MG63 (cell line): Measurements from ENCODE around the gene PHAX. TPM values are rescaled to one million over a fixed set of nuclear protein-coding genes. Genes with fewer than 3 reads are reported as not detected.
"Not testable (repeated sequence)": the region's sequence is repeated elsewhere in the genome, so short reads cannot be mapped to it uniquely, and the experiment has no call there.

Experiments used
- DNase-seq: peaks from one replicate; pipeline ENCODE4 v3.0.0-alpha.2; 2020
- H3K27me3 ChIP-seq: fragments of 250-450 bp; sonication (Bioruptor Pico); 2 replicates; pipeline ENCODE4 v1.5.1; 2020; ENCODE audit warnings: mild to moderate bottlenecking, moderate library complexity
- H3K36me3 ChIP-seq: fragments of 250-450 bp; sonication (Bioruptor Pico); 2 replicates; pipeline ENCODE4 v1.5.1; 2020; ENCODE audit warnings: mild to moderate bottlenecking, moderate library complexity
- H3K4me3 ChIP-seq: fragments of 250-450 bp; sonication (Bioruptor Pico); 2 replicates; pipeline ENCODE4 v1.5.1; 2020; ENCODE audit warnings: mild to moderate bottlenecking, moderate library complexity
- H3K9me3 ChIP-seq: fragments of 250-450 bp; sonication (Bioruptor Pico); 2 replicates; pipeline ENCODE4 v1.5.1; 2020; ENCODE audit warnings: mild to moderate bottlenecking, moderate library complexity
- total RNA-seq: library from RNA; depleted of rRNA; stranded (reverse); fragments of >200 nt; shearing (Covaris generic); gene quantifications from 2 replicates; pipeline ENCODE4 v1.2.3, GENCODE V29; 2014; ENCODE audit warnings: low replicate concordance; rRNA removed

PHAX gene, protein sequence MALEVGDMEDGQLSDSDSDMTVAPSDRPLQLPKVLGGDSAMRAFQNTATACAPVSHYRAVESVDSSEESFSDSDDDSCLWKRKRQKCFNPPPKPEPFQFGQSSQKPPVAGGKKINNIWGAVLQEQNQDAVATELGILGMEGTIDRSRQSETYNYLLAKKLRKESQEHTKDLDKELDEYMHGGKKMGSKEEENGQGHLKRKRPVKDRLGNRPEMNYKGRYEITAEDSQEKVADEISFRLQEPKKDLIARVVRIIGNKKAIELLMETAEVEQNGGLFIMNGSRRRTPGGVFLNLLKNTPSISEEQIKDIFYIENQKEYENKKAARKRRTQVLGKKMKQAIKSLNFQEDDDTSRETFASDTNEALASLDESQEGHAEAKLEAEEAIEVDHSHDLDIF
- 65.1 and 90.6 TPM in 2 replicates for total RNA-seq

GRCh38 chr5:126600631-126601511 is at the start of gene PHAX:
PHAX (plus strand) TSS chr5:126600947; CDS start chr5:126600963, 16 bp downstream.
- H3K9me3 ChIP-seq = no peaks in the 10 kb centered on the region
- H3K36me3 ChIP-seq = peaks cover 31% of the 10 kb centered on the region
- no peaks in the 10 kb centered on the region for H3K27me3 ChIP-seq
- peak within 1 kb of the TSS; percentile 95 for H3K4me3 ChIP-seq
- DNase-seq = peak; percentile 88

- H3K27me3 ChIP-seq = no peaks in the 10 kb centered on the region
- H3K9me3 ChIP-seq = no peaks in the 10 kb centered on the region
- peak; percentile 15 for DNase-seq
- H3K4me3 ChIP-seq = no peak overlapping the region
- H3K36me3 ChIP-seq = peaks cover 69% of the 10 kb centered on the region
These were observed 48.1 kb upstream of the PHAX start for GRCh38 chr5:126552614-126553013.

DNA sequence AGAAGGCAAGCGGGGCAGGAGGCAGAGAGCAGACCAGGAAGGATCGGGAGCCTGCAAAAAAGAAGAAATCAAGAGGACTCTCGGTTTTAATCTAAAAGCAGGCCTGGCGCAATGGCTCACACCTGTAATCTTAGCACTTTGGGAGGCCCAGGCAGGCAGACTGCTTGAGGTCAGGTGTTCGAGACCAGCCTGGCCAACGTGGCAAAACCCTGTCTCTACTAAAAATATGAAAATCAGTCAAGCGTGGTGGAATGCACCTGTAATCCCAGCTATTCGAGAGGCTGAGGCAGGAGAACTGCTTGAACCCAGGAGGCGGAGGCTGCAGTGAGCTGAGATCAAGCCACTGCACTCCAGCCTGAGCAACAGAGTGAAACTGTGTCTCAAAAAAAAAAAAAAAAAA is 45.6 kb upstream of the PHAX start:
- not testable (repeated sequence) for H3K27me3 ChIP-seq, DNase-seq, H3K9me3 ChIP-seq, H3K4me3 ChIP-seq
- peaks cover 69% of the 10 kb centered on the region for H3K36me3 ChIP-seq

DNA sequence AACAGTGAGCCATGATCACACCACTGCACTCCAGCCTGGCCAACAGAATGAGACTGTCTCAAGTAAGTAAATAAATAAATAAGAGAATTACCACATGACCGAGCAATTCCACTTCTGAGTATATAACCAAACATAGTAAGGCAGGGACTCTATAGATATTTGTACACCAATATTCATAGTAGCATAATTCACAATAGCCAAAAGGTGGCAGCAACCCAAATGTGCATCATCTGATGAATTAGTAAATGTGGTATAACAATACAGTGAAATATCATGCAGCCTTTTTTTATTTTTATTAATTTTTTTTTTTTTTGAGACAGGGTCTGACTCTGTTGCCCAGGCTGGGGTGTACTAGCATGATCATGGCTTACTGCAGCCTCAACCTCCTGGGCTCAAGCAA is 38.8 kb upstream of the PHAX start:
- H3K36me3 ChIP-seq = peaks cover 57% of the 10 kb centered on the region
- DNase-seq = peak; percentile 9

DNA sequence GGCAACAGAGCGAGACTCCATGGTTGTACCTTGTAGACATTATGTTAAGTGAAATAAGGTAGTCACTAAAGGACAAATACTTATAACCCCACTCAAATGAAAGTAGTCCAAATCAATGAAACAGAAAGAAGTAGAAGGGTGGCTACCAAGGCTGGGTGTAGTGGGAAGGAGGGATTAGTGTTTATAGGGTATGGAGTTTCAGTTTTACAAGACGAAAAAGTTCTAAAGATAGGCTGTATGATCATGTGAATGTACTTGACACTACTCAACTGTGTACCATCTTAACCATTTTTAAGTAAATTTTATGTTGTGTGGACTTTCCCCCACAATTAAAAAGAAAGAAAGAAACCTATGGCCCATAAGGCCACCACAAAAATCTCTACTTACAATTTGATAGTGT is 37.9 kb upstream of the PHAX start:
- no peak overlapping the region for H3K4me3 ChIP-seq

More for the DNA sequence above, 38.8 kb upstream of the PHAX start:
- Histone ChIP-seq H3K4me3 (no peak overlapping the region), H3K27me3 (no peaks in the 10 kb centered on the region), H3K9me3 (no peaks in the 10 kb centered on the region)

GRCh38 chr5:126568206-126568755 is 32.5 kb upstream of the PHAX start:
- Histone ChIP-seq H3K36me3 (peaks cover 68% of the 10 kb centered on the region), H3K9me3 (no peaks in the 10 kb centered on the region), H3K27me3 (no peaks in the 10 kb centered on the region), H3K4me3 (no peak overlapping the region)
- no peak for DNase-seq

More for the DNA sequence above, 37.9 kb upstream of the PHAX start:
- Histone ChIP-seq H3K27me3 (no peaks in the 10 kb centered on the region), H3K36me3 (peaks cover 55% of the 10 kb centered on the region), H3K9me3 (no peaks in the 10 kb centered on the region)
- no peak for DNase-seq

GRCh38 chr5:126575644-126576043 is 25.1 kb upstream of the PHAX start:
- no peaks in the 10 kb centered on the region for H3K9me3 ChIP-seq
- no peak for DNase-seq
- H3K4me3 ChIP-seq = no peak overlapping the region
- H3K36me3 ChIP-seq = peaks cover 86% of the 10 kb centered on the region
- no peaks in the 10 kb centered on the region for H3K27me3 ChIP-seq

- no peaks in the 10 kb centered on the region for H3K27me3 ChIP-seq
- no peak for DNase-seq
- peaks cover 93% of the 10 kb centered on the region for H3K36me3 ChIP-seq
- H3K9me3 ChIP-seq = no peaks in the 10 kb centered on the region
- H3K4me3 ChIP-seq = no peak overlapping the region
These were observed 23.8 kb upstream of the PHAX start for GRCh38 chr5:126576974-126577373.

DNA sequence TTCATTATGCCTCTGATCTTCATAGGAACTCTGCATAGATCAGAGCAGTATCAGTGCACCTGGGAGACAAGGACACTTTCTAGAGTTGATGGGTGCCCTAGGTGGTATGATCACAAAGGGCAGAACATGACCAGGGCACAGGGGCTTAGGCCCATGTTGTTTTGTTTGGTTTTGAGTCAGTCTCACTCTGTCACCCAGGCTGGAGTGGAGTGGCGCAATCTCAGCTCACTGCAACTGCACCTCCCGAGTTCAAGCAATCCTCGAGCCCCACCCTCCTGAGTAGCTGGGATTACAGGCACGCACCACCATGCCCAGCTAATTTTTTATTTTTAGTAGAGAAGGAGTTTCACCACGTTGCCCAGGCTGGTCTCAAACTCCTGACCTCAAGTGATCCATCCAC is 23.3 kb upstream of the PHAX start:
- DNase-seq = no peak
- Histone ChIP-seq H3K4me3 (no peak overlapping the region), H3K36me3 (peaks cover 93% of the 10 kb centered on the region), H3K27me3 (no peaks in the 10 kb centered on the region), H3K9me3 (0 out of 2 replicates have a peak, but pooled peaks cover 2% of the 10 kb centered on the region)

DNA sequence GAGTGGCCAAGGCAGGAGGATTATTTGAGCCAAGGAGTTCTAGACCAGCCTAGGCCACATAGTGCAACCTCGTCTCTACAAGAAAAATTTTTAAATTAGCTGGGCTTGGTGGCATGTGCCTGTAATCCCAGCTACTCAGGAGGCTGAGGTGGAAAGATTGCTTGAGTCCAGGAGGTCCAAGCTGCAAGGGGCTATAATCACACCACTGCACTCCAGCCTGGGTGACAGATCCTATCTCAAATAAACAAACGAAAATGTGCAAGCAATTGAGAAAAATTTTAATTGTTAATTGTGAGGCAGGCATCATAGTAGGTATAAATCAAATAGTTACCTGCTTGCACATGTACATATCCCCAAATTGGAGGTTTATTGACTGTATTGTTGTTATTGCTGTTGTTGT is 21.0 kb upstream of the PHAX start:
- H3K36me3 ChIP-seq = peaks cover 91% of the 10 kb centered on the region
- H3K27me3 ChIP-seq = no peaks in the 10 kb centered on the region
- 0 out of 2 replicates have a peak, but pooled peaks cover 2% of the 10 kb centered on the region for H3K9me3 ChIP-seq
- H3K4me3 ChIP-seq = no peak overlapping the region
- DNase-seq = no peak

GRCh38 chr5:126583761-126584160 is 17.0 kb upstream of the PHAX start:
- H3K27me3 ChIP-seq = no peaks in the 10 kb centered on the region
- H3K9me3 ChIP-seq = 0 out of 2 replicates have a peak, but pooled peaks cover 2% of the 10 kb centered on the region
- peaks cover 81% of the 10 kb centered on the region for H3K36me3 ChIP-seq
- no peak for DNase-seq
- no peak overlapping the region for H3K4me3 ChIP-seq

- Histone ChIP-seq H3K4me3 (no peak overlapping the region), H3K9me3 (no peaks in the 10 kb centered on the region), H3K36me3 (peaks cover 65% of the 10 kb centered on the region), H3K27me3 (no peaks in the 10 kb centered on the region)
- no peak for DNase-seq
These were observed 13.0 kb upstream of the PHAX start for GRCh38 chr5:126587551-126588390.

- DNase-seq = no peak
- Histone ChIP-seq H3K27me3 (no peaks in the 10 kb centered on the region), H3K36me3 (peaks cover 56% of the 10 kb centered on the region), H3K9me3 (no peaks in the 10 kb centered on the region), H3K4me3 (no peak overlapping the region)
These were observed 11.0 kb upstream of the PHAX start for GRCh38 chr5:126589536-126590297.

GRCh38 chr5:126591549-126591948 is 9.2 kb upstream of the PHAX start:
- Histone ChIP-seq H3K36me3 (peaks cover 39% of the 10 kb centered on the region), H3K9me3 (no peaks in the 10 kb centered on the region), H3K4me3 (no peak overlapping the region), H3K27me3 (no peaks in the 10 kb centered on the region)
- no peak for DNase-seq

DNA sequence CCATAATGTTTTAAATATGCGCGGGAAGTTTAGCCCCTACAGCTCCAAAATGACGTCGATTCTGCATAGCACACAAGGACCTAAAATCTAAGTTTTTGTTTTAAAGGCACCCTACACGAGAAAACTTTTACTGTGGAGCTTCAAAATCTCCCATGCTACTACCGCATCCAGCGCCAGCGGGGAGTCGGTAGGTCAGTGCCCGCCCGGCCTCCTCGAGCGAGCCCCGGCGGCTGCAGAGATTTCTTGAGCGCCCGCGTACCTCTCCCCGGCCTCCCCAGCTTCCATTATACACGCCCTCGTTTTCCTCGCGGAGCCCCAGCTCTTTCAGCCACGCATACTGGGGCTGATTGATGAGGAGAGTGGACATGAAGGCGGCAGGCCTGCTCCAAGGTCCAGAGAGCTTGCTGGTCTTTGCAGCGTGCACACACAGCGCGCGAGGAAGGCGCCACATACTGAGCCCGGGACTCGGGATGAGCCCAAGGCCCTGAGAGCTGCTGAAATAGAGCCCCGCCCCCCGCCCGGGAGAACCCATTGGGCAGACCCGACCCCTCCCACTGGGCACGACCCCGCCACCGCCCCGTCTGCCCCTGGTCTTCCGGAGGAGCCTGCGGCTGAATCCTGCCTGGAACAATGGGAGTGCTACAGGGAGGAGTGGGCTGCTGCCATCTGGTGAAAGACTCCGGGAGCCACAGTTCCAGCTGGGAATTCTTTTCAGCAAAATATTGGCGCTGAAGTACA is 5.8 kb upstream of the PHAX start, which contains the start of gene ALDH7A1:
ALDH7A1 (minus strand) TSS at position 472 of the 738 bp plus-strand sequence; CDS start at position 451, 21 bp downstream.
- Histone ChIP-seq H3K36me3 (peaks cover 27% of the 10 kb centered on the region), H3K4me3 (peak within 1 kb of the TSS; percentile 70), H3K9me3 (no peaks in the 10 kb centered on the region), H3K27me3 (no peaks in the 10 kb centered on the region)
- peak; percentile 99 for DNase-seq
